ENCODE measurements around the gene MAST4.
A peak's percentile ranks its signal among the peaks of the same experiment; 100 is the strongest.

Gene MAST4

DNA sequence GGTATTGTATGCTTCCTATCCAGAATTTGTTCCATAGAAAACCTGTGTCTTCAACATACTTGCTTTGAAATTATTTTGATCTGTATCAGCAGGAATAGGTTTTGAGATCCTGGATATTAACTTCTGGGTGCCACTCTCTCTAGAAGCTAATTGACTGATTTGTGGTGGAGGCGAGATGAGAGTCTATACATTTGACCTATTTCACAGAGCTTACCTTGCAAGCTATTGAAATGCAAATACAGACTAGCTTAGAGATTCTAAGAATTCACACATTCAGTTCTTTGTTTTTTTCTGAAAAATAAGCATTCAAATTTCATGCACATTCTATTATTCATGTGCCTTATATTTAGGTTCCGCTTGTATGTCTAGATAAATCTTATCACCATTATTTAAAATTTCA is 246.3 kb downstream of the MAST4 start:
- no peak for DNase-seq (ENCODE audit: low read depth in 2 of 2)

DNA sequence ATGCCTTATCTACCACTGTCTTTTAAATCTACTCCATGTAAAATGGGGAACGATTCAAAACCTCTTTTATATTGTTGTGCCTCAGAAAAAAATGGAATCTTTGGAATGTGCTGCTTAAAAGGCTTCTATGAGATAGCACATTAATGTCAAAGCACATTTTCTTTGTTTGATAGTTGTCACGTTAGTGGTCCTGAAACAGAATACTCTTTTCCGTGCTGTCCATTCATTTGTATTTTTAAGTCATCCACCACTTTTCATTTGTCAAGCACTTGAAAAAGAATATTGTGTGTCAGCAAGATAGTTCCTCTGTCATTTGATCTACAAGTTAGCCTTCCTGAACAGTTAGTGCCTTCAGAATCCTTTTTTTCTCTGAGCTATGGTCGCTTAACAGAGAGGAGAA is 246.9 kb downstream of the MAST4 start:
- no peak for DNase-seq (ENCODE audit: low read depth in 2 of 2)

DNA sequence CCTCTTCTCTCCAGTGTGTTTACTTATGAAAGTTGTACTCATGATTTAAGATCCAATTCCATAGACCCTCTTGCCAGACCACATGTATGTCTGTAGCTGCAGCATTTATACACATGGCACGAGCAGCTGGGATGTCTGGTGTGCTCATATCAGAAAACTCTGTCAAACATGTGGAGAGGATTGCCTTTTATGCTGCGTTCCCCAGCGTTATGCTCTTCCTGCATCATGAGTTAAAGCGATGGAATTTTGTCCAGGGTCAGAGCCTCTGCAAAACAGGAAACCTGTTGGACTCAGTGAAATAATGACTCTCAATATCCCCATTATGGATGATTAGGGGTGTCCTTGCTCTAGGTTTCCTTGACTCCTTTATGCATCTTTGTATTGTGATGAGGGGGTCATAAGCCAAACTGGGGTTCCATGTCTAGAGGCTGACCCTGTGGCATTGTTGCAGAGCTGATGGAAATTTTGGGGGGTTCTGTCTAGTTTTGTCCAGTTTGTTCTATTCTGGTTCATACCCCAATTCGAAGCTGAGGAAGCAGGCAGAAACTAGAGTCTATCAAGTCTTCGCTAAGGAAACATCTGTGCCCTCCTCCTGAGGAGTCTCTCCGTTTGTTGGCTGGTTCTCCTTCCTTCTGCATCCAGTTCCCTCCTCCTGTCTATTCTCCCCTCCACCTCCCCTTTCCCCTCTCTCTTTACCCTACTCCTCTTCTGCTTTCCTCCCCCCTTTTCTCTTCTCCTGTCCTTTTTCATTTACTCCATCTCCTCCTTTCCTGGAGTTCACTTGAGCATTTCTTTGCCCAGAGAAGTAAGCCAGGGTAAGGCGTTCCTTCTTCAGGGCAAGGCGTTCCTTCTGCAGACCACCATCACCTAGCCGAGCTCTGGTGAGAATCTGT is 252.8 kb downstream of the MAST4 start:
- peak; percentile 78 to 82 for DNase-seq (ENCODE audit: low read depth in 2 of 2)

DNA sequence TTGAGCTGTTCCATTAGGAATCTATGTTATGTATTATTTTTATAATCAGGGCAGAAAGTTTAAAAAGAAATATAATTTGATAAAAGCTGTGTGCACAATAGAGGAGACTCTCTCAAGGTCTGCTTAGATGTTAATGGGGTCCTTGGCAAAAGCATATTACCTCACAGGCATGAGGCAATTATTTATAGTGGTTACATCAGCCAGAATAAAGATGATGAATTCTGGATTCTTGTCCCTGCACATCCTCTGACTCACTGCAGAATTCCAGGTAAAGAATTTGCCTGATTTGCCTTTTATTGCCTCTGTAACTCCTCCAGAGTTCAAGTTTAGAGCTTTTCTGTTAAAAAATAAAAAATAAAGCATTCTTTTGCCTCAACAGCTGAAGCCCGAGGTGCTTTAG is 253.6 kb downstream of the MAST4 start:
- peak; percentile 68 to 72 for DNase-seq (ENCODE audit: low read depth in 2 of 2)

DNA sequence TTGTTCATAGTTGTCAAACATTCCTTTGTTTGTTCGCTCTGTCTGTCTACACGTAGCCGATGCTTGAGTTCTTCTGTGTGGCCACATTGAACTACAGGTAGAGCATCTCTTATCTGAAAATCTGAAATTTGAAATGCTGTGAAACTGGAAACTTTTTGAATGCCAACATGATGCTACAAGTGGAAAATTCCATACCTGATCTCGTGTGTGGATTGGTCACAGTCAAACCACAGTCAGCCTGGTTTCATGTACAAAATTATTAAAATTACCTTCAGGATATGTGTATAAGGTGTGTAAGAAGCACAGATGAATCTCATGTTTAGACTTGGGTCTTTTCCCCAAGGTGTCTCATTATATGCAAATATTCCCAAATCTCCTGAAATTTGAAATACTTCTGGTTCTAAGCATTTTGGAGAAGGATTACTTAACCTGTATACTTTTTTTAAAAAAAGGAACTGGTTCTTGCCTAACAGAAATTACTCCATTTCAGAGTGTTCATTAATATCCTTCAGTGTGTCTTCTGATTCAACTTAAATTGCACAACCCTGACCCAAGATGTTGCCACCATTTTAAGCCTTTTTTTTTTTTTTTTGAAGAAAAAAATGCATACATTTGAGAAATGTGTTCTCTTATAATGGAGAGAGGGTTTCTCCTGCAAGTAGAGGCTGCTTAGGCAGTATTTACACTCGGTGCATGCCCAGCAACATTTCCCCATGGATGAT is 254.3 kb downstream of the MAST4 start:
- no peak for DNase-seq (ENCODE audit: low read depth in 2 of 2)

DNA sequence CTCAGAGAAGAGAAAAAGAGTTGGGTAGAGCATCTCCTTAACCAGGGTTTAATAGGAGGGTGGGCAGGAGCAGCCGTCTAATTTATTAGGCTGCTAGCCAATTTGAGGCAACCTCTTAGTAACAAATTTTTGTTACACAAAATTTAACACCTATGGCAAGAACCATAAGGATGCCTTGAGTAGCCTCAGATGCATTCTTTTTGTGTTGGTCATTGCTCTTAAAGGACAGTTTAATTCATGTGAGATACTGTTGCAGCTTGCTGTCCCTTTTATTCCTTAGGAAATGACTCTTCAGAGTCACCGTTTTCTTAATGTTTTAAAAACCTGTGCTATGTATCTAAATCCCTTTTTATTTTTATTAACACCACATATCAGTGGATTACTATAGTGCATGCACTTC is 255.1 kb downstream of the MAST4 start:
- no peak for DNase-seq (ENCODE audit: low read depth in 2 of 2)

DNA sequence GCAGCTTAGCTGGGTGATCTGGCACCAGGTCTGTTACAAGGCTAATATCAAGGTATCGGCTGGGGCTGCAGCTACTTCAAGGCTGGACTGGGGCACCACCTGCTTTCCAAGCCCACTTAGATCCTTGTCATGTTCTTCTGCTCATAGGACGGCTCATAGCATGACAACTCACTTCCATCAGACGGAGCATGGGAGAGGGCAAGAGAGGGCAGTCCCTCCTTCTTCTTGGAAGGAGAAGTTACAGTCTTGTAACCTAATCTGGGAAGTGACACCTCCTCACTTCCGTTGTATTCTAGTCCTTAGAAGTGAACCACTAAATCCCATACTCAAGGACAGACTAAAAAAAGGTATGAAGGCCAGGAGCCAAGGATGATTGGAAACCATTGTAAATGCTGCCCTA is 258.2 kb downstream of the MAST4 start:
- DNase-seq (ENCODE audit: low read depth in 2 of 2): no peak

DNA sequence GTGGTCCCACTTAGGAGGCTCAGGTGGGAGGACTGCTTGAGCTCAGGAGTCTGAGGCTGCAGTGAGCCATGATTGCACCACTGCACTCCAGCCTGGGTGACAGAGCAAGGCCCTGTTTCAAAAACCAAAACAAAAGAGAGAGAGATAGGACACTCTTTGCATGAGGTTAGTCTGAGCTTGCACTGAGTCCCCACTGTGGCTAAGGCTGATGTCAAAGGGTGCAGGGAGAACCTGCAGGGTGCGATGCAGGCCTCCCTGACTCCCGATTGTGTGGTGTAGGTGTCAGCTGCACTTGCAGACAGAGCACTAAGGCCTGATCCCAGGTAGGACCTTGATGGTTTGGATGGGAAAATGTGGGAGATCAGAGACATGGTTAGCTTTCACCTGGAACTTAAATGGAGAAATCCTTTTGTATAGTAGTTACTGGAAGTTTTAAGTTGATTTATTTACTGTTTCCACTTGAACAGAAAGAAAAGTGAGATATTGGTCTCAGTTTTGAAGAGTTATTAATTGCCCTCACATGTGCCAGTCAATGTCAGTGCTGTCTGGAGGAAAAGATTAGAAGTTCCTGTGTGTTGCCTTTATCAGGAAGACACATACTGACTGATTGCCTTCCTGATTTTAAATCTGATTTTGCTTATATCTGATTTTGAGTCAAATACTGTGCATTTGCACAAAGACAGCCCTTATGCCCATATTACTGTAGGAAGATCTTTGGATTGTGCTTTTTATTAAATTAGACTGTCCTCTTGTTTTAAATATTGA is 260.0 kb downstream of the MAST4 start:
- no peak for DNase-seq (ENCODE audit: low read depth in 2 of 2)

DNA sequence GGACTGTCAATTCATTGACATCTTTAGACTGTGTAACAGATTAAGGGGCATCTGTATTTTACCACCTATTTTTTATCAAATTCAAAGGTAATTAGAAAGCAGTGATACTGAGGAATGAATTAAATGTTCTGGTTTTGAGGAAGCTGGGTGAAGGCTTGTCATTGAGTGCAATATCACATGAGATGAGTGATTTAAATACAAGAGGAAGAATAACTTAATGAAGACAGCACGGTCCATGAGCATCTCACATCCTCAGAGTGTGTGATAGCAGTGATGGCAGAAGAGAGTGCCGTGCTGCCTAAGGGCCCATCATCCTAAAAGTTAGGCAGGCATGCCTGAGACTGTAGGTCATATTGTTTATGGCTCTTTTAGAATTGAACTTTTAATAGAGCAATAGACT is 263.3 kb downstream of the MAST4 start:
- DNase-seq (ENCODE audit: low read depth in 2 of 2): no peak

DNA sequence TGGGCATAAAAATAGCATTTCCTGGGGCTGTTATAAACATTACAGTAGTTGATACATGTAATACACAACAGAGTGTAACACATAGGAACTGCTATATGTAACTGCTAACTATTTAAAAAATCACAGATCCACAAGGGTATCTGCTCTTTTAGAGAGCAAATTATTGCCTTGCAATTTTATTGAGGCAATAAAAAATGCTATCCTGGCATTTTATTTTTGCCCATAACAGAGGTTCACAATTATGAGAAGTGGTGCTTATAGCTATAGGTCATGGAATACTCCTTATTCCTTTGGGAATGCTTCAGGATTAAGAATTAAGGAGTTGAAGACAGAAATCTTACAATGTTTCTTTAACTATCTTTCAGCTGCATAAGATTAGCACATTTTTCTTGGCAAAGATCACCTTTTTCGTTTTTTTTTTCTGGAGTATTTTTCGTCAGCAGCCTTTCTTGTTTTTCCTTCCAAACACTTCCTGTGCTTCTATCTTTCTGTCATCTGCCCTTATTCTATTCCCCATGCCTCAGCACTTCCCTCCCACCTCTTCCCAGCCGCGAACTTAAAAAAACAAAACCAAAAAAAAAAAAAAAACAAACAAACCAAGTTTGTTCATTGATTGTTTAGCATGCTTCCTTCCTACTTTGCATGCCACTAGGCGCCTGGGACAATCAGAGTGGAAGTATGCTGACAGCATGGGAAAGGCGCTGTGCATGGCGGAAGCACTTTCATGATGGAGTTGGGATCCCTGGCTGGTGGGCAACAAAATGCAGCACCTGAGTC is 264.2 kb downstream of the MAST4 start:
- peak in 1 of 2 experiments; percentile 19 for DNase-seq (ENCODE audit: low read depth in 2 of 2)

DNA sequence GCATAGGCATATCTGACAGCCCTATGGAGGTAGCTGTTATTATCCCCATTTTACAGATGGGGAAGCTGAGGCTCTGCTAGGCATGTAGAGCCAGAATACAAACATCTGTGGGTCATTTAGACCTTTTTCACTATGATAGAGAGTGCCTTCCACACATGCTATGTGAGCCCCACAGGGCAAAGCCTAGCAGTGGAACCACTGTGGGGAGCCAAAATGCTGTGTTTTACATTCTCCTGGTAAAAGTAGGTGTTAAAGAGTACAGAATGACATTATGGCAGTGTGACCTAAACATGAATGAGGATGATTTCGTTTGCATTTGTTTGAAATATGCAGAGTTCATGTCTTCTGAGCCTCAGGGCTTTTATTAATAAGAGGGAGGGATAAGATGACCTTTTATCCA is 265.2 kb downstream of the MAST4 start:
- no peak for DNase-seq (ENCODE audit: low read depth in 2 of 2)

DNA sequence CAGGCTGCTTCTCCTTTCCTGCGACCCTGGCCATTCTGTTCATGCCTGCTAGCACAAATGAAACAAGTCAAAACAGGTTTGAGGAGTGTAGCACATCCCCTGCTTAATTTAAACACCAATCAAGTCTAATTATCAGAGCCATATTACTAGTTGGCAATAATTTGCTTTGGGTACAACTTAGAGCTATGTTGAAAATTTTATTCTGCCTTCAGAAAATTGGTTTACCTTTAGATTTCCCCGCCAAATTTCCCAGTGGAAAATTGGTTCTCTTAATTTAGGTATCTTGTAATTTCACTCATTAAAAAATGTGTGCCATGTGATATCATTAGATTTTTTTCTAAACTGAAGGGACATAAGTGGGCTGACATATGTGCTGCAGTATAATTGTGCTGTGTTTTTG is 265.8 kb downstream of the MAST4 start:
- DNase-seq (ENCODE audit: low read depth in 2 of 2): no peak

DNA sequence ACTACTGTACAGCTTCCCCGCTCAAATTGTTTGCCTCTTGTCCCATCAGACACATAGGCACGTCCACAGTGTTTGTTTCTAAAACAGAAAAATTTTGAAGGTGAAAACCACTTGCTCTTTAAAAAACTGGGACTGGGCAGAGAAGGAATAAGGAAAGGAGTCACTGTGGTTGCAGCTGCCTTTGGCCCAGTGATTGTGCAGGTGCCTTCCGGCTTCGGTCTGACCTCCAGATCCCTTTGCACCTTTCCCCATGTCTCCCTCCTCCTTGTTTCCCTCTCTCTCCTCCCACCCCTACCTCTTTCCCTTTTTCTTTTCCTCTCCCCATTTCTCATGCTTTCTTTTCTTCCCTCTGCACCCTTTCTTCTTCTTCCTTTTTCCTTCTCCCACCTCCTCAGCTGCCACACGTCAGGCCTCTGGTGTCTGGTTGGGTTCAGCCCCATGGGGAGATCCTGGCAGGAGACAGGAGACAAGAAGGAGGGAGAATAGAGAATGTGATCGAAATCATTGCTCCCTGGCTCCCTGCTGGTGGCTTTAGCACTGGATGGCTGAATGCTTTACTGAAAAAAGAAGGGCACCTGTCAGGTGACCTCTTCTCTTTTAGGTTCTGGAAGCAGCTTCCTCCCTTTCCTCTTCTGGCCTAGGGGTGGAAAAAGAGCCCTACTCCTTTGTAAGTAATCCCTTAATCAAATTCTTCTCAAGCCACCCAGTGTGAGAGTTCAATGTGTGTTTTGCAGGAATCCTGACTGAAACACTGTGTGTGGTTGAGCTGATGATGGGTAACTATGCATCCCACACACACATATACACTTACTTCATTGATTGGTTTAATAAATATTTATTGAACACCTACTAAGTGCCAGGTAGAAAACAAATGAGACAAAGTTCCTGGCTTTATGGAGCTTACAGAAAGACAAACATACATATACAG is 267.3 kb downstream of the MAST4 start:
- DNase-seq (ENCODE audit: low read depth in 2 of 2): no peak

DNA sequence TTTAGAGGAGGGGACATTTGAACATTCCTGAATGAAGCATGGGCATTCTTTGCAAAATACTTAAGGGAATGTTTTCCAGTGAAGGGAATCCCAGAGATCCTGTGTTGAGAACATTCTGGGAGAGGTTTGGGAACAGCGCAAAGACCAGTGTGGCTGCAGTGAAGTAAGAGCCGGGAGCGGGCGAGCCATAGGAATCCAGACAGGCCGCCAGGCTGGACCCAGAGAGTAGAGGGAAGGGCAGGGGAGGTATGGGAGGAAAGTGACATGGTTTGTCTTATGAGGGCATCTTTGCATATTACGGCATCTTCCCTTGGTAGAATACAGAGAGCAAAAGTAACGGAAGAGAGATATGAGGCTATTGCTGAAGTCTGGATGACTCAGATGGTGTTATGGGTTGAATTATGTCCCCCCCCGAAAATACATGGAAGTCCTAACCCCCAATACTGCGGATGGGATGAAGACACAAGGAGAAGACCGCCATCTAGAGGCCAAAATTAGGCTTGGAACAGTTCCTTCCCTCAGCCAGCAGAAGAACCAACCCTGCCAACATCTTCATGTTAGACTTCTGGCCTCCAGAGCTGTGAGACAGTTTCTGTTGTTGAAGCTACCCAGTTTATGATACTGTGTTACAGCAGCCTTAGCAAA is 268.2 kb downstream of the MAST4 start:
- DNase-seq (ENCODE audit: low read depth in 2 of 2): peak; percentile 58 to 60

DNA sequence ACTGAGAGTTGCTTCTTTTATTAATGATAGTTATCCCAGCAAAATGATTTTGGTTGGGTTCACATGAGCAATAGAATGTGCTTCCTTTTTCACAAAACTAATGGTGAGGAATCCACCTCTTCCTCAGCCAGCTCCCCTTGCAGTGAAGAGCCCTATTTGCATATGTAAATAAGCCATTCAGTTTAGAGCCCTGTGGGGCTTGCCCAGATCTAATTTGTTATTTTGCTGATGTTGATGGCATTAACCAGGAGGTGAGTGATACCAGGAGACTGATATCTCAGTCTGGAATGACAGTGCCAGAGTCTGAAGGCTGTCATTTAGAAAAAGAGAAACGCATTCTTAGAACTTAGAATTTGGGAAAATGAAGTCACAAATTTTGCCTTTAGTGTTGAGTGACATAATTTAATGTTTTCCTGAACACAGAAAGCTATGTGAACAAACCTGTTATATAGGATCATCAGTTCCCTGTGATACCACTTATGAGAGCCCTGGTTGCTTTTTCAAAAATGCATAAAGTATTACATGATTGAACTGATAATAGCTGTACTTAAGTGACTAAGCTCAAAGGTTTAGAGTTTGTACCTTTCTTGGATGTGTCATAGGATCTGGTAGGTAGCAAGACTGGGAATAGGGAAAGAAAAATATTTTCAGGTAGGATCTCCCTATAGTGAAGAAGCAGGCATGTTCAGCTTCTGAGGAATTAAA is 271.6 kb downstream of the MAST4 start:
- no peak for DNase-seq (ENCODE audit: low read depth in 2 of 2)

DNA sequence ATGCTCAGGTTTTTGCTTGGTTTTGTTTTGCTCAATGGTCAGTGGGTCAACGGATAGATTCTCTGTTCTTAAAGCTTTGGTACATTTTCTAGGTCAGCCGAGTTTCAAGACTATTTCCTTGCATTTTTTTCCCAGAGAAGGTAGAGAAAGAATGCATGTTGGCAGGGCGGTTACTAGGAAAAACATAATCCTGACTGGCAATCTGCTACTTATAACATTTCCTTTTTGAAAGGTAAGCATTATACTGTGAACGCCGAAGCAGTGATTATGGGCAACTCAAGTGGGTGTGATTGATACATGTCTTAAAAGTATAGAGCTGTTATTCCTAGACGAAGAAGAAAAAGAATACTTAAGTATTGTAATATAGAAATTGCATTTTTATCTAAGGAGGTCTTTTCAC is 273.2 kb downstream of the MAST4 start:
- no peak for DNase-seq (ENCODE audit: low read depth in 2 of 2)

DNA sequence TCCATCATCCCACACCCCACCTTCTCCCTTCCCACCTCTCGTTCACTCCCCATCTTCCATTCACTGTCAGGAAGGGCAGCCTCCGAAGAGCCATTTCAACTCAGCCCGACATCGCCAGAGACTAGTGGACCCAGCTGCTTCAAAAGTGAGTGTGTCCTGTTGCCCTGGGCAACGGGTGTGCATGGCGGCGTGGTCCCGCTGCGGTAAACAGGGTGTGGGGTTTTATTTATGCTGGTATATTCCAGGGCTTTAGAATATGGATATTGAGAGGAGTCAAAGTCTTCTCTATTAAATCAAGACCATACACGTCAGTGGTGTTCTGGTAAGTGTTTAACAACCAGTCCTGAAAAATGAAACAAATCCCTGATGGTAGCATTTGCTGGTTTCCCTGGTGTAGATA is 274.5 kb downstream of the MAST4 start:
- no peak for DNase-seq (ENCODE audit: low read depth in 2 of 2)

DNA sequence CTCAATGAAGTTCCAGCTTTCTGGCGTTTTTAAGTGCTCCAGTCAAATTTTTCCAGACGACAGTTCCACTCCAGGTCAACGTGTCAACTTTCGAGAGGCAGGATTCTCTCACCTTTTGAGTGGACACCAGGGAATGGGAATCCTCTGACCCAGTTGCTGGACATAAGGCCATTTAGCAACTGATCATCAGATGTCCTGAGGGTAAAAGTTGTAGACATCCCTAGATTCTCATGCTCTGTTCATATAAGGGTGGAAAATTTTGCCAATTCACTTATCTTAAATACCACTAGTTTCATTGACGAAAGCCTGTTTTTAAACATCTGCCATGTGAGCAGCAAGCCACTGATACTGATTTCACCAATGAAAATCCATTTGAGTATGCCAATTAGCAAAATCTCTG is 275.5 kb downstream of the MAST4 start:
- DNase-seq (ENCODE audit: low read depth in 2 of 2): no peak

DNA sequence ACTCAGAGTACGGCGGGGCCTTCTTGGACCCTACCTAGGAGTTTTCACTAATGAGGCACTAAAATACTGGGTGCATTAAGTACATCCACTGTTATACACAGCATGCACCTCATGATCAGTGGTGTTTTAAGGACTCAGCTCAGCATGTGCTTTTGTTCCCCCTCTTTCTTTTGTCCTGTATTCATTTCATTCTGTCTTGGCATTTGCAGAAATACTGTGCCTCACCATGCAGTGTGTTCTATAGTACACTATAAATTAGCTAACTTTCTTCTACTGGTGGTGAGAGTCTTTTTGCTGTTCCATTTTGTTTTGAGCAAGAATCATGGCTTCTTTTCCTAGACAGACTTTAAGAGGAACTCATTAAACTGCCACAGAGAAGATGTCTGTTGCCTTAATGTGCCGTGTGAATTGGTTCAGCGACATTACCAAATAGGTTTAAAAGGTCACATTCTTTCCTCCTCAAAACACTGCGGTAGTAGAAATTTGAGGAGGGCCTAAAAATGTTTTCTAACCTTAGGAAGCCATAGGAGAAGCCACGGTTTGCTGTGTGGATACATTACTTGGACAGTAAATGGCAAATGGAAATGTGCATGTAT is 276.6 kb downstream of the MAST4 start:
- no peak for DNase-seq (ENCODE audit: low read depth in 2 of 2)

All from fibroblast of skin of left quadriceps (primary cell).